Measurements from ENCODE around the gene SDHD. TPM values are rescaled to one million over a fixed set of nuclear protein-coding genes. Genes with fewer than 3 reads are reported as not detected.

The SDHD gene
- polyA plus RNA-seq, 1 donor (not counting 4 experiments of a cell fraction or from before 2014, with no cell fraction given): 101 TPM

DNA sequence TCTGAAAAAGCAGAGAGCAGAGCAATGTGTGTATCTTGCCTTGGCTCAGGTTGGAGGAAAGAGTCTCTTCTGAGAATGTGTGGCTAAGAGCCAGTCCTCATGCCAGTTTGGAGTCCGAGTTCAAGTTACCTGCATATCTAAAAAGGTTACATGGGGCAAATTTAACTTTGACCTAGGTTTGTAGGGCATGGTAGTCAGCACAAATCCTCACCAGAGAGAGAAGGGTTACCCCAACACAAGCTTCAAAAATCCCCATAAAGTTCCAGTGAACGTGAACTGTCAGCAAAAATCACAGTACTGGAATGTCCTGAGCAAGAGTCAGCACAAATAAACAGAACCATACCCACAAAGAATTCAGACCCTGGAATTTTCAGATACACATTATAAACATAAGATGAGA is 13.8 kb downstream of the SDHD start:
- Histone ChIP-seq H3K4me1 (ENCODE audit: control insufficient read depth, extremely low read depth, insufficient read depth, low read length) (peaks cover 1% of the 10 kb centered on the region), H3K79me2 (ENCODE audit: control insufficient read depth, insufficient read depth, low read length) (no peaks in the 10 kb centered on the region), H3K4me3 (ENCODE audit: control insufficient read depth in 2 of 3, extremely low read depth in 1 of 3, insufficient read depth in 2 of 3, low read depth in 1 of 3, low read length in 3 of 3) (no peak overlapping the region), H2AFZ (ENCODE audit: control insufficient read depth, low read length) (no peak overlapping the region), H4K20me1 (ENCODE audit: control insufficient read depth, extremely low read depth, insufficient read depth, low read length) (no peaks in the 10 kb centered on the region), H3K9me3 (ENCODE audit: control insufficient read depth, low read depth, low read length) (no peaks in the 10 kb centered on the region), H3K27me3 (ENCODE audit: control insufficient read depth, extremely low read depth, insufficient read depth, low read length) (no peaks in the 10 kb centered on the region), H3K4me2 (ENCODE audit: control insufficient read depth, extremely low read depth, insufficient read depth, low read depth, low read length) (no peak overlapping the region), H3K27ac (ENCODE audit: control insufficient read depth, insufficient read depth, low read length) (no peak overlapping the region), H3K9me1 (ENCODE audit: control insufficient read depth, extremely low read depth, insufficient read depth, low read length) (no peaks in the 10 kb centered on the region), H3K9ac (ENCODE audit: control insufficient read depth, extremely low read depth, insufficient read depth, low read length) (no peak overlapping the region), H3K36me3 (ENCODE audit: control insufficient read depth in 2 of 2, extremely low read depth in 1 of 2, insufficient read depth in 2 of 2, low read length in 2 of 2) (no peaks in the 10 kb centered on the region)
- no peak for FAIRE-seq
- no peak for DNase-seq (ENCODE audit: low read depth, low spot score)
- TF ChIP-seq EZH2 (IDR thresholded peaks at IDR 0.05; ENCODE audit: low read length): no peak
- TF ChIP-seq, protein P1, sequence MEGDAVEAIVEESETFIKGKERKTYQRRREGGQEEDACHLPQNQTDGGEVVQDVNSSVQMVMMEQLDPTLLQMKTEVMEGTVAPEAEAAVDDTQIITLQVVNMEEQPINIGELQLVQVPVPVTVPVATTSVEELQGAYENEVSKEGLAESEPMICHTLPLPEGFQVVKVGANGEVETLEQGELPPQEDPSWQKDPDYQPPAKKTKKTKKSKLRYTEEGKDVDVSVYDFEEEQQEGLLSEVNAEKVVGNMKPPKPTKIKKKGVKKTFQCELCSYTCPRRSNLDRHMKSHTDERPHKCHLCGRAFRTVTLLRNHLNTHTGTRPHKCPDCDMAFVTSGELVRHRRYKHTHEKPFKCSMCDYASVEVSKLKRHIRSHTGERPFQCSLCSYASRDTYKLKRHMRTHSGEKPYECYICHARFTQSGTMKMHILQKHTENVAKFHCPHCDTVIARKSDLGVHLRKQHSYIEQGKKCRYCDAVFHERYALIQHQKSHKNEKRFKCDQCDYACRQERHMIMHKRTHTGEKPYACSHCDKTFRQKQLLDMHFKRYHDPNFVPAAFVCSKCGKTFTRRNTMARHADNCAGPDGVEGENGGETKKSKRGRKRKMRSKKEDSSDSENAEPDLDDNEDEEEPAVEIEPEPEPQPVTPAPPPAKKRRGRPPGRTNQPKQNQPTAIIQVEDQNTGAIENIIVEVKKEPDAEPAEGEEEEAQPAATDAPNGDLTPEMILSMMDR (optimal IDR thresholded peaks at IDR 0.05 in 1 of 3, IDR thresholded peaks at IDR 0.05 in 1 of 3, conservative IDR thresholded peaks at IDR 0.05 in 1 of 3; ENCODE audit: extremely low read depth in 1 of 3, insufficient read depth in 2 of 3, low read length in 3 of 3): no peak
- dilution Hi-C loops (cut with MboI; ENCODE audit: extremely low pct_ligation_motif_present, low sequenced_read_pairs): no loop called here

DNA sequence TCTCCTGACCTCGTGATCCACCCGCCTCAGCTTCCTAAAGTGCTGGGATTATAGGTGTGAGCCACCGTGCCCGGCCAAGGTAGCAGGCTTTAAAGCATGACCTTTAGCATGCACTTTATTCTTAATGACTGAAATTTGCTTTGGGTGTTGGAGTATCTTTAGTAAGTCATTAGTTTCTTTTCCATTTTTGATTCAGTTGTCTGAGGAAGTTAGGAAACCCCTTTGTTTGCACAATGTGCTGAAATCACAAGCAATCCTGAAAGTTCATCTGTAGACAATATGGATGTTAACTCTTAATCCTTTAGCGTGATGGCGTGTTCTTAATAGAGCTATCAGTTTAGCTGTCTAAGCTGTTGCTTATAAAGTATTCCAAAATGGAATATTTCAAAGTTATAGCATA is 16.8 kb downstream of the SDHD start:
- Histone ChIP-seq H2AFZ (ENCODE audit: control insufficient read depth, low read length) (no peak overlapping the region), H3K4me2 (ENCODE audit: control insufficient read depth, extremely low read depth, insufficient read depth, low read depth, low read length) (no peak overlapping the region), H3K4me1 (ENCODE audit: control insufficient read depth, extremely low read depth, insufficient read depth, low read length) (peaks cover 3% of the 10 kb centered on the region), H3K79me2 (ENCODE audit: control insufficient read depth, insufficient read depth, low read length) (no peaks in the 10 kb centered on the region), H3K4me3 (ENCODE audit: control insufficient read depth in 2 of 3, extremely low read depth in 1 of 3, insufficient read depth in 2 of 3, low read depth in 1 of 3, low read length in 3 of 3) (no peak overlapping the region), H4K20me1 (ENCODE audit: control insufficient read depth, extremely low read depth, insufficient read depth, low read length) (no peaks in the 10 kb centered on the region), H3K9me1 (ENCODE audit: control insufficient read depth, extremely low read depth, insufficient read depth, low read length) (no peaks in the 10 kb centered on the region), H3K9ac (ENCODE audit: control insufficient read depth, extremely low read depth, insufficient read depth, low read length) (no peak overlapping the region), H3K27ac (ENCODE audit: control insufficient read depth, insufficient read depth, low read length) (no peak overlapping the region), H3K9me3 (ENCODE audit: control insufficient read depth, low read depth, low read length) (no peaks in the 10 kb centered on the region), H3K27me3 (ENCODE audit: control insufficient read depth, extremely low read depth, insufficient read depth, low read length) (no peaks in the 10 kb centered on the region), H3K36me3 (ENCODE audit: control insufficient read depth in 2 of 2, extremely low read depth in 1 of 2, insufficient read depth in 2 of 2, low read length in 2 of 2) (no peaks in the 10 kb centered on the region)
- no peak for TF ChIP-seq EZH2 (IDR thresholded peaks at IDR 0.05; ENCODE audit: low read length)
- TF ChIP-seq, protein P1 (optimal IDR thresholded peaks at IDR 0.05 in 1 of 3, IDR thresholded peaks at IDR 0.05 in 1 of 3, conservative IDR thresholded peaks at IDR 0.05 in 1 of 3; ENCODE audit: extremely low read depth in 1 of 3, insufficient read depth in 2 of 3, low read length in 3 of 3): no peak
- no peak for DNase-seq (ENCODE audit: low read depth, low spot score)
- no peak for FAIRE-seq
- dilution Hi-C loops (cut with MboI; ENCODE audit: extremely low pct_ligation_motif_present, low sequenced_read_pairs): no loop called here
